Right kidney (tissue), 1 donor: ENCODE measurements around the gene ELK3.

ENCODE experiments used
- DNase-seq: peaks from one replicate; pipeline ENCODE4 v3.0.0-alpha.2; 2016

Gene ELK3

GRCh38 chr12:96186607-96187301 is 7.4 kb upstream of the ELK3 start:
- no peak for DNase-seq

- DNase-seq = no peak
Observed at GRCh38 chr12:96187956-96188355, 6.2 kb upstream of the ELK3 start.

GRCh38 chr12:96189781-96190180 is 4.4 kb upstream of the ELK3 start:
- DNase-seq = no peak

- DNase-seq = no peak
Observed at GRCh38 chr12:96190413-96191108, 3.6 kb upstream of the ELK3 start.

GRCh38 chr12:96192926-96193573 is 1.1 kb upstream of the ELK3 start:
- no peak for DNase-seq

- peak; percentile 81 for DNase-seq
Observed at GRCh38 chr12:96194576-96194889, 358 bp downstream of the ELK3 start.

- peak; percentile 75 for DNase-seq
Observed at GRCh38 chr12:96194971-96195844, 1.0 kb downstream of the ELK3 start.

GRCh38 chr12:96195845-96196451 is 1.8 kb downstream of the ELK3 start:
- DNase-seq = peak; percentile 54

- DNase-seq = no peak
Observed at GRCh38 chr12:96196781-96197180, 2.6 kb downstream of the ELK3 start.

GRCh38 chr12:96197503-96198272 is 3.5 kb downstream of the ELK3 start:
- DNase-seq = no peak

GRCh38 chr12:96198965-96199364 is 4.8 kb downstream of the ELK3 start:
- no peak for DNase-seq

- DNase-seq = no peak
Observed at GRCh38 chr12:96199464-96199863, 5.3 kb downstream of the ELK3 start.

GRCh38 chr12:96201272-96202227 is 7.4 kb downstream of the ELK3 start:
- no peak for DNase-seq

- DNase-seq = no peak
Observed at GRCh38 chr12:96204381-96204780, 10.2 kb downstream of the ELK3 start.

GRCh38 chr12:96205908-96206307 is 11.7 kb downstream of the ELK3 start:
- DNase-seq = no peak

GRCh38 chr12:96206936-96207662 is 12.9 kb downstream of the ELK3 start:
- no peak for DNase-seq

- DNase-seq = no peak
Observed at GRCh38 chr12:96208346-96208745, 14.2 kb downstream of the ELK3 start.

- DNase-seq = no peak
Observed at GRCh38 chr12:96208801-96209549, 14.8 kb downstream of the ELK3 start.
